Right atrium auricular region (tissue), 2 donors: Measurements from ENCODE around the gene PKD2. TPM values are rescaled to one million over a fixed set of nuclear protein-coding genes. Genes with fewer than 3 reads are reported as not detected.
A peak's percentile ranks its signal among the peaks of the same experiment; 100 is the strongest.

ENCODE experiments used
- DNase-seq: peaks from one replicate; pipeline ENCODE4 v3.0.0-alpha.2; 2019; ENCODE audit warnings: low spot score
- H3K27ac ChIP-seq, 2 donors: fragments of 200-600 bp; sonication (generic); 1 replicate in 1 of 2; 2 replicates in 1 of 2; pipeline ENCODE4 v1.5.1; 2016 to 2019
- H3K27me3 ChIP-seq, 2 donors: fragments of 200-600 bp; sonication (generic); one replicate each; pipeline versions ENCODE4 v1.5.1 to v1.6.0; 2017 to 2019
- H3K36me3 ChIP-seq: fragments of 200-600 bp; sonication (generic); one replicate; pipeline ENCODE4 v1.5.1; 2016
- H3K4me1 ChIP-seq, 2 donors: fragments of 200-600 bp; sonication (generic); one replicate each; pipeline versions ENCODE4 v1.5.1 to v1.6.0; 2017 to 2019
- H3K4me3 ChIP-seq, 2 donors: fragments of 200-600 bp; sonication (generic); 1 replicate in 1 of 2; 2 replicates in 1 of 2; pipeline ENCODE4 v1.5.1; 2017 to 2019; ENCODE audit warnings: mild to moderate bottlenecking in 1 of 2, moderate library complexity in 1 of 2
- H3K9me3 ChIP-seq, 2 donors: fragments of 200-600 bp; sonication (generic); one replicate each; pipeline ENCODE4 v1.5.1; 2019
- total RNA-seq, 2 donors: library from RNA; depleted of rRNA; stranded (reverse); fragments of >200 nt; gene quantifications; one replicate each; pipeline ENCODE4 v1.1.0, GENCODE V29; 2016
- TF ChIP-seq, protein P1 (sequence below), 2 donors: fragments of 200-600 bp; sonication (generic); IDR thresholded peaks; one replicate each; pipeline ENCODE4 v1.5.1; 2019; ENCODE audit warnings: antibody characterized with exemption in 2 of 2

Gene PKD2
- total RNA-seq, 2 donors from 2014 or later: 21.5 to 32.7 TPM

DNA sequence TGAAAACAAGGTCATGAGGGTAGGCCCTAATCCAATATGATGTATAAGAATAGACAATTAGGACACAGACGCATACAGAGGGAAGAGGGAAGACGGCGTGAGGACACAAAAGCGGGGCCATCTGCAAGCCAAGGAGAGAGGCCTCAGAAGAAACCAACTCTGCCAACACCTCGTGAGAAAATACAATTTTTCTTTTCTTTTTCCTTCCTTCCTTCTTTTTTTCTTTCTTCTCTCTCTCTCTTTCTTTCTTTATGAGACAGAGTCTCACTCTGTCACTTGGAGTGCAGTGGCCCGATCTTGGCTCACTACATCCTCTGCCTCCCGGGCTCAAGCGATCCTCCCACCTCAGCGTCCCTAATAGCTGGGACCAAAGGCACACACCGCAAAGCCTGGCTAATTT, 1.5 kb upstream of the PKD2 start:
- no peak overlapping the region for H3K4me3 ChIP-seq
- H3K9me3 ChIP-seq: no peaks in the 10 kb centered on the region
- TF ChIP-seq, protein P1, sequence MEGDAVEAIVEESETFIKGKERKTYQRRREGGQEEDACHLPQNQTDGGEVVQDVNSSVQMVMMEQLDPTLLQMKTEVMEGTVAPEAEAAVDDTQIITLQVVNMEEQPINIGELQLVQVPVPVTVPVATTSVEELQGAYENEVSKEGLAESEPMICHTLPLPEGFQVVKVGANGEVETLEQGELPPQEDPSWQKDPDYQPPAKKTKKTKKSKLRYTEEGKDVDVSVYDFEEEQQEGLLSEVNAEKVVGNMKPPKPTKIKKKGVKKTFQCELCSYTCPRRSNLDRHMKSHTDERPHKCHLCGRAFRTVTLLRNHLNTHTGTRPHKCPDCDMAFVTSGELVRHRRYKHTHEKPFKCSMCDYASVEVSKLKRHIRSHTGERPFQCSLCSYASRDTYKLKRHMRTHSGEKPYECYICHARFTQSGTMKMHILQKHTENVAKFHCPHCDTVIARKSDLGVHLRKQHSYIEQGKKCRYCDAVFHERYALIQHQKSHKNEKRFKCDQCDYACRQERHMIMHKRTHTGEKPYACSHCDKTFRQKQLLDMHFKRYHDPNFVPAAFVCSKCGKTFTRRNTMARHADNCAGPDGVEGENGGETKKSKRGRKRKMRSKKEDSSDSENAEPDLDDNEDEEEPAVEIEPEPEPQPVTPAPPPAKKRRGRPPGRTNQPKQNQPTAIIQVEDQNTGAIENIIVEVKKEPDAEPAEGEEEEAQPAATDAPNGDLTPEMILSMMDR (IDR thresholded peaks at IDR 0.05): no peak
- DNase-seq: no peak
- H3K27me3 ChIP-seq: no peaks in the 10 kb centered on the region
- H3K27ac ChIP-seq: no peak overlapping the region
- H3K36me3 ChIP-seq: no peaks in the 10 kb centered on the region
- H3K4me1 ChIP-seq: peaks cover 0 to 29% of the 10 kb centered on the region in 2 donors

DNA sequence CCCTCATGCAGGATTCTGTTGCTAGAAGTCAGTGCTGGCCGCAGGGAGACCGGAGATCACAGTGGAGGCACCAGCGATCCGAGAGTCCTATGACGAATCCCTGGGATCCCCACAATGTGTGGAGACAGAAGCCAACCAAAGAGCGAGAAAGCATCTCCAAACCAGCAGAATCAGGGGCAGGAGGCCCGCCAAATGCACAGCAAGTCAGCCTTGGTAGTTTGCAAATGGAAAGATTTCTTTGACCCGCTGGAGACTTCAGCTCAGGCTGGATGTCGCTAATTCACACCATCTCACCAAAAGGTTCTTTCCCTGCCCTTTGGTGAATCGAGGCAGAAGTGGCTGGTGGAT, 505 bp upstream of the PKD2 start:
- Histone ChIP-seq H3K27me3 (no peaks in the 10 kb centered on the region), H3K36me3 (no peaks in the 10 kb centered on the region), H3K27ac (peak overlapping the region; percentile 67 to 85), H3K9me3 (no peaks in the 10 kb centered on the region), H3K4me1 (peaks cover 0 to 34% of the 10 kb centered on the region in 2 donors), H3K4me3 (peak overlapping the region; percentile 89 to 95)
- no peak for DNase-seq
- TF ChIP-seq, protein P1 (IDR thresholded peaks at IDR 0.05): no peak

DNA sequence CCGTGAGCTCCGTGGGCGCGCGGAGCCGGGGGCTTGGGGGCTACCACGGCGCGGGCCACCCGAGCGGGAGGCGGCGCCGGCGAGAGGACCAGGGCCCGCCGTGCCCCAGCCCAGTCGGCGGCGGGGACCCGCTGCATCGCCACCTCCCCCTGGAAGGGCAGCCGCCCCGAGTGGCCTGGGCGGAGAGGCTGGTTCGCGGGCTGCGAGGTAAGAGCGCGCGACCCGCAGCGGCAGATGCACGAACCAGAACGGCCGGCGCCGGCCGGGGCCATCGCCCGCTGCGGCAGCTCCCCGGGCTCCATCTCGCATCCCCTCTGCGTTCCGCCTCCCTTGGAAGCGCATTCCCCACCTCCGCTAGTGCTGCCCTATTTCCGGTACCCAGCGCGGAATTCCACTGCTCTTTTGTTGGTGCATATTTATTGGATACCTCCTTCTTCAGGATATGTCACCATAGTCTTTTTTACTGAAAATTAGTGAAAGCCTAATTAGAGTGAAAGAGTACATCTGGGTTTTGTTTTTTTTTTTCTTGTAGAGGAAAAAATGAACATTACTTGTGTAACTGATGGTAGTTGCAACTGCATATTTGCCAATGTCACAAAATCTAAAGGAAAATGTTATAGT, 797 bp downstream of the PKD2 start:
- H3K4me1 ChIP-seq: peaks cover 0 to 37% of the 10 kb centered on the region in 2 donors
- H3K9me3 ChIP-seq: no peaks in the 10 kb centered on the region
- DNase-seq: no peak
- H3K27me3 ChIP-seq: no peaks in the 10 kb centered on the region
- H3K27ac ChIP-seq: peak overlapping the region; percentile 85 to 88
- H3K36me3 ChIP-seq: no peaks in the 10 kb centered on the region
- TF ChIP-seq, protein P1 (IDR thresholded peaks at IDR 0.05): no peak
- H3K4me3 ChIP-seq: peak overlapping the region; percentile 89 to 95

DNA sequence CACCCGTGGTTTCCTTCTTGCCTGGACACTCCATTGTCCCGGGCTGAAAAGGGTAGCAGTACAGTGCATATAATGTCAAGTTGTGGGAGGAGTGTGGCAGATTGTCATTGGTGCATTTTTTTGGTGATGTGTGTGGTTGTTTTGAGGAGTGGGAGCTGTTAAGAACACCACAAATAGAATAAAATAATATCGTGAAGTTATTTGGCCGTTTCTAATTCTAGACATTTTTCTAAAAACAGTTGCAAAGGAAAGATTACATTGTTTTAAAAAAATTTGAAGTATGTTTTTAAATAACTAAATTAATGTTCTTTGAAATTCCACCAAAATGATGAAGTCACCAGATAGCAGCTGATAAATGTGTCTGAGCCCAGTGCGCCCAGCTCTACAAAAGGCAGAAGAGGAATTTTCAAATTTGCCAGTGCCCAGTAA, 1.3 kb downstream of the PKD2 start:
- TF ChIP-seq, protein P1 (IDR thresholded peaks at IDR 0.05): no peak
- no peaks in the 10 kb centered on the region for H3K9me3 ChIP-seq
- H3K4me3 ChIP-seq: peak overlapping the region; percentile 89 to 95
- peaks cover 0 to 42% of the 10 kb centered on the region in 2 donors for H3K4me1 ChIP-seq
- no peak for DNase-seq
- H3K27me3 ChIP-seq: no peaks in the 10 kb centered on the region
- H3K27ac ChIP-seq: peak overlapping the region; percentile 85 to 88
- no peaks in the 10 kb centered on the region for H3K36me3 ChIP-seq

DNA sequence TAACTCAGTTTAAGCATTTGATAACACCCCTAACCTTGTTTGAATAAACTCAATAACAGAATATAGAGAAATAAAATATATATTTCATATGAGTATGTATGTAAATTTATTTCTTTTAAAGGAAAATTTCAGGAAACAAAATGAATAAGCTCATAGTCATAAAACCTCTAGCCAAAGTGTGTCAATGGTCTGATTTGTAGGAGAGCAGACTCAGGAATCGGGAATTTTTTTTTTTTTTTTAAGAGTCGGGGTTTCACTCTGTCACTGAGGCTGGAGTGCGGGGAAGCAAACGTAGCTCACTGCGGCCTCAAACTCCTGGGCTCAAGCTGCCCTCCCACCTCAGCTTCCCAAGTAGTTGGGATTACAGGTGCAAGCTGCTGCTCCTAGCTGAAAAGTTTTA, 2.4 kb downstream of the PKD2 start:
- Histone ChIP-seq H3K27me3 (no peaks in the 10 kb centered on the region), H3K9me3 (no peaks in the 10 kb centered on the region), H3K27ac (peak overlapping the region in 1 of 2 donors; percentile 28), H3K36me3 (no peaks in the 10 kb centered on the region), H3K4me3 (no peak overlapping the region), H3K4me1 (peaks cover 0 to 46% of the 10 kb centered on the region in 2 donors)
- DNase-seq: no peak
- TF ChIP-seq, protein P1 (IDR thresholded peaks at IDR 0.05): no peak

DNA sequence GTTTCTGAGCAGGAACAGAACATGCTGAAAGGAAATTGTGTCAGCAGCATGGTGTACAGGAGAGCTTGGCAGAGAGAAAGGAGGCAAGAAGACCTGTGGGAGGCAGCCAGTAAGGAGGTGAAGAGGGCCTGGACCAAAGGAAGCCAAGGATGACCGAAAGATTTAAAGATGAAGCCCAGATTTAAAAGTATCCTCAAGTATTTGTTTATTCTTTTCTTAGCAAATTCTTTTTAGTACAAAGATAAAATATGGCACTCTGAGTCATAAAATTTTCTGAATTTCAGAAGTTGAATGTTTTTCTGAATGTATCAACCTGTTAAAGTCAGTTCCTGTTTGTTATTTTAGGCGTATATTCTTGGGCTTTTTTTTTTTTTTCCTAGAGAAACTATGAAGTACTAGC, 3.5 kb downstream of the PKD2 start:
- Histone ChIP-seq H3K27ac (peak overlapping the region; percentile 28 to 30), H3K4me3 (no peak overlapping the region), H3K4me1 (peaks cover 0 to 54% of the 10 kb centered on the region in 2 donors)

More for the DNA sequence above, 3.5 kb downstream of the PKD2 start:
- Histone ChIP-seq H3K27me3 (no peaks in the 10 kb centered on the region), H3K9me3 (no peaks in the 10 kb centered on the region), H3K36me3 (no peaks in the 10 kb centered on the region)
- TF ChIP-seq, protein P1 (IDR thresholded peaks at IDR 0.05): no peak
- no peak for DNase-seq
